CD8-positive, alpha-beta memory T cell (primary cell): ENCODE data around the gene CSTB. TPM values are rescaled to one million over a fixed set of nuclear protein-coding genes. Genes with fewer than 3 reads are reported as not detected.

Experiments used
- CTCF ChIA-PET: fragments of 350-600 bp; sonication (Branson Sonifier 250); formaldehyde crosslinking; loops from one replicate; lab custom pipeline; 2021; ENCODE audit warnings: antibody characterized with exemption; lab: Charles Lee
- POLR2A ChIA-PET: fragments of 350-600 bp; sonication (Branson Sonifier 250); formaldehyde crosslinking; loops from one replicate; lab custom pipeline; 2021; ENCODE audit warnings: antibody characterized with exemption; lab: Charles Lee
- DNase-seq, 5 donors: peaks; one replicate each; pipeline versions ENCODE4 v3.0.0 to v3.0.0-alpha.2; 2020 to 2022; ENCODE audit warnings: mixed read lengths in 1 of 5
- H3K27ac ChIP-seq: one replicate; pipeline ENCODE4 v1.7.0; 2013; ENCODE audit warnings: low read depth, mild to moderate bottlenecking, low read length, moderate library complexity
- H3K27me3 ChIP-seq: 2 replicates; pipeline ENCODE4 v1.7.0; 2013; ENCODE audit warnings: low read length, mild to moderate bottlenecking; ENCODE audit not compliant: insufficient read depth, poor library complexity, severe bottlenecking
- H3K36me3 ChIP-seq: 2 replicates; pipeline ENCODE4 v1.7.0; 2013; ENCODE audit warnings: mild to moderate bottlenecking, low read length, moderate library complexity; ENCODE audit not compliant: insufficient read depth
- H3K4me1 ChIP-seq: 2 replicates; pipeline ENCODE4 v1.7.0; 2013; ENCODE audit warnings: mild to moderate bottlenecking, low read length, moderate library complexity; ENCODE audit not compliant: insufficient read depth
- H3K4me3 ChIP-seq: 2 replicates; pipeline ENCODE4 v1.7.0; 2013; ENCODE audit warnings: mild to moderate bottlenecking, low read length
- H3K9me3 ChIP-seq: 2 replicates; pipeline ENCODE4 v1.7.0; 2013; ENCODE audit warnings: mild to moderate bottlenecking, low read length
- H3K27ac Mint-ChIP-seq, 8 donors: one replicate each; pipeline ENCODE4 v1.8.0; 2020 to 2021; ENCODE audit warnings: mixed read lengths in 8 of 8, mild to moderate bottlenecking in 6 of 8, inconsistent platforms in 3 of 8, moderate library complexity in 3 of 8
- H3K27me3 Mint-ChIP-seq, 2 donors: one replicate each; pipeline ENCODE4 v1.8.0; 2020 to 2021; ENCODE audit warnings: mixed read lengths in 2 of 2, mild to moderate bottlenecking in 1 of 2, moderate library complexity in 1 of 2
- H3K36me3 Mint-ChIP-seq, 3 donors: one replicate each; pipeline ENCODE4 v1.8.0; 2020 to 2021; ENCODE audit warnings: mixed read lengths in 3 of 3, inconsistent platforms in 1 of 3, mild to moderate bottlenecking in 1 of 3
- H3K4me1 Mint-ChIP-seq, 3 donors: one replicate each; pipeline ENCODE4 v1.8.0; 2020 to 2021; ENCODE audit warnings: mixed read lengths in 3 of 3, inconsistent platforms in 1 of 3, mild to moderate bottlenecking in 1 of 3
- H3K4me3 Mint-ChIP-seq, 7 donors: one replicate each; pipeline ENCODE4 v1.8.0; 2020 to 2021; ENCODE audit warnings: mixed read lengths in 7 of 7, mild to moderate bottlenecking in 6 of 7, moderate library complexity in 4 of 7, inconsistent platforms in 2 of 7
- H3K9me3 Mint-ChIP-seq, 5 donors: one replicate each; pipeline ENCODE4 v1.8.0; 2020 to 2022; ENCODE audit warnings: mixed read lengths in 5 of 5, mild to moderate bottlenecking in 3 of 5, moderate library complexity in 2 of 5, inconsistent platforms in 1 of 5
- polyA plus RNA-seq: library from polyadenylated mRNA; unstranded; fragments of 300-500 nt; fragmentation: Illumina TruSeq; gene quantifications from one replicate; pipeline ENCODE4 v1.2.3, GENCODE V29; 2021
- total RNA-seq, 2 experiments: library from RNA; stranded (reverse); gene quantifications; one replicate each; pipeline ENCODE4 v1.2.3, GENCODE V29; 2021

The CSTB gene
- total and polyA plus RNA-seq, 3 experiments from 2014 or later, result 48.0 to 79.1 (median 48.4) TPM

- Mint-ChIP-seq H3K4me3 (no peak overlapping the region), H3K9me3 (no peaks in the 10 kb centered on the region), H3K4me1 (no peaks in the 10 kb centered on the region), H3K27me3 (no peaks in the 10 kb centered on the region), H3K27ac (peak overlapping the region in 1 of 8 donors; percentile 81), H3K36me3 (peaks cover 0 to 85% (median 5%) of the 10 kb centered on the region in 3 donors)
- ChIA-PET POLR2A (no interaction called here), CTCF (interaction anchor here (1.3 kb wide), 1 partner anchor 139 kb away, joined by 4 read pairs; no protein-coding TSS in a partner anchor)
- H3K36me3 ChIP-seq, result peaks cover 32% of the 10 kb centered on the region
- H3K4me3 ChIP-seq, result no peak overlapping the region
- no peaks in the 10 kb centered on the region for H3K9me3 ChIP-seq
- no peaks in the 10 kb centered on the region for H3K27me3 ChIP-seq
- no peaks in the 10 kb centered on the region for H3K4me1 ChIP-seq
- DNase-seq, result no peak
- no peak overlapping the region for H3K27ac ChIP-seq
These were observed 24.5 kb upstream of the CSTB start for GRCh38 chr21:43800566-43800965.

- CTCF ChIA-PET, result interaction anchor here (1.3 kb wide), 1 partner anchor 140 kb away, joined by 4 read pairs; no protein-coding TSS in a partner anchor
- Mint-ChIP-seq H3K36me3 (peaks cover 0 to 89% (median 7%) of the 10 kb centered on the region in 3 donors), H3K27me3 (no peaks in the 10 kb centered on the region), H3K4me3 (no peak overlapping the region), H3K9me3 (no peaks in the 10 kb centered on the region), H3K27ac (peak overlapping the region in 2 of 8 donors; percentile 54 to 81), H3K4me1 (no peaks in the 10 kb centered on the region)
- Histone ChIP-seq H3K27me3 (no peaks in the 10 kb centered on the region), H3K4me1 (no peaks in the 10 kb centered on the region), H3K9me3 (no peaks in the 10 kb centered on the region), H3K27ac (no peak overlapping the region), H3K36me3 (peaks cover 32% of the 10 kb centered on the region), H3K4me3 (no peak overlapping the region)
- no peak for DNase-seq
- POLR2A ChIA-PET, result no interaction called here
These were observed 24.0 kb upstream of the CSTB start for GRCh38 chr21:43800124-43800523.

GRCh38 chr21:43799301-43799840 lies 23.3 kb upstream of the CSTB start:
- ChIA-PET CTCF (no interaction called here), POLR2A (no interaction called here)
- no peak overlapping the region for H3K4me3 Mint-ChIP-seq
- H3K4me1 ChIP-seq, result no peaks in the 10 kb centered on the region
- peaks cover 0 to 96% (median 9%) of the 10 kb centered on the region in 3 donors for H3K36me3 Mint-ChIP-seq
- DNase-seq, result no peak
- H3K27ac ChIP-seq, result no peak overlapping the region
- no peaks in the 10 kb centered on the region for H3K27me3 ChIP-seq
- no peak overlapping the region for H3K4me3 ChIP-seq
- no peaks in the 10 kb centered on the region for H3K27me3 Mint-ChIP-seq
- H3K27ac Mint-ChIP-seq, result no peak overlapping the region
- H3K4me1 Mint-ChIP-seq, result no peaks in the 10 kb centered on the region
- H3K9me3 ChIP-seq, result no peaks in the 10 kb centered on the region
- H3K9me3 Mint-ChIP-seq, result no peaks in the 10 kb centered on the region
- H3K36me3 ChIP-seq, result peaks cover 32% of the 10 kb centered on the region

GRCh38 chr21:43797925-43798715 lies 22.0 kb upstream of the CSTB start:
- H3K9me3 ChIP-seq, result no peaks in the 10 kb centered on the region
- no peak overlapping the region for H3K4me3 ChIP-seq
- no peaks in the 10 kb centered on the region for H3K4me1 ChIP-seq
- Mint-ChIP-seq H3K4me3 (no peak overlapping the region), H3K27ac (peak overlapping the region in 1 of 8 donors; percentile 87), H3K27me3 (no peaks in the 10 kb centered on the region), H3K9me3 (no peaks in the 10 kb centered on the region), H3K4me1 (peaks cover 0 to 2% (median 0%) of the 10 kb centered on the region in 3 donors), H3K36me3 (peaks cover 0 to 99% (median 11%) of the 10 kb centered on the region in 3 donors)
- no peaks in the 10 kb centered on the region for H3K27me3 ChIP-seq
- ChIA-PET CTCF (no interaction called here), POLR2A (no interaction called here)
- peaks cover 44% of the 10 kb centered on the region for H3K36me3 ChIP-seq
- no peak for DNase-seq
- H3K27ac ChIP-seq, result no peak overlapping the region

- H3K27me3 ChIP-seq, result no peaks in the 10 kb centered on the region
- CTCF ChIA-PET, result no interaction called here
These were observed 21.3 kb upstream of the CSTB start for GRCh38 chr21:43797415-43797814.

GRCh38 chr21:43794857-43795256 lies 18.7 kb upstream of the CSTB start:
- H3K4me1 ChIP-seq, result peaks cover 12% of the 10 kb centered on the region
- POLR2A ChIA-PET, result no interaction called here
- CTCF ChIA-PET, result no interaction called here
- H3K4me3 ChIP-seq, result no peak overlapping the region
- peaks cover 55% of the 10 kb centered on the region for H3K36me3 ChIP-seq
- peaks cover 21 to 24% (median 23%) of the 10 kb centered on the region in 3 donors for H3K4me1 Mint-ChIP-seq
- no peaks in the 10 kb centered on the region for H3K27me3 Mint-ChIP-seq
- peaks cover 0 to 89% (median 6%) of the 10 kb centered on the region in 3 donors for H3K36me3 Mint-ChIP-seq
- peak overlapping the region in 1 of 8 donors; percentile 27 for H3K27ac Mint-ChIP-seq
- no peak overlapping the region for H3K27ac ChIP-seq
- H3K4me3 Mint-ChIP-seq, result peak overlapping the region in 1 of 7 donors; percentile 25
- H3K9me3 ChIP-seq, result no peaks in the 10 kb centered on the region
- no peak for DNase-seq
- H3K9me3 Mint-ChIP-seq, result no peaks in the 10 kb centered on the region
- no peaks in the 10 kb centered on the region for H3K27me3 ChIP-seq

More at GRCh38 chr21:43797415-43797814, 21.3 kb upstream of the CSTB start:
- DNase-seq, result no peak
- no peak overlapping the region for H3K27ac ChIP-seq
- Mint-ChIP-seq H3K4me3 (no peak overlapping the region), H3K4me1 (peaks cover 2 to 3% (median 3%) of the 10 kb centered on the region in 3 donors), H3K36me3 (peaks cover 0 to 99% (median 11%) of the 10 kb centered on the region in 3 donors), H3K27ac (no peak overlapping the region), H3K9me3 (no peaks in the 10 kb centered on the region), H3K27me3 (no peaks in the 10 kb centered on the region)
- POLR2A ChIA-PET, result no interaction called here
- H3K36me3 ChIP-seq, result peaks cover 51% of the 10 kb centered on the region
- no peaks in the 10 kb centered on the region for H3K9me3 ChIP-seq
- H3K4me3 ChIP-seq, result no peak overlapping the region
- H3K4me1 ChIP-seq, result no peaks in the 10 kb centered on the region

GRCh38 chr21:43794311-43794710 lies 18.2 kb upstream of the CSTB start:
- Histone ChIP-seq H3K27ac (no peak overlapping the region), H3K36me3 (peaks cover 53% of the 10 kb centered on the region), H3K27me3 (no peaks in the 10 kb centered on the region), H3K4me1 (peaks cover 13% of the 10 kb centered on the region), H3K9me3 (no peaks in the 10 kb centered on the region), H3K4me3 (no peak overlapping the region)
- H3K27me3 Mint-ChIP-seq, result no peaks in the 10 kb centered on the region
- ChIA-PET POLR2A (no interaction called here), CTCF (no interaction called here)
- peaks cover 0 to 85% (median 6%) of the 10 kb centered on the region in 3 donors for H3K36me3 Mint-ChIP-seq
- no peak overlapping the region for H3K4me3 Mint-ChIP-seq
- DNase-seq, result no peak
- H3K9me3 Mint-ChIP-seq, result no peaks in the 10 kb centered on the region
- peaks cover 21 to 27% (median 24%) of the 10 kb centered on the region in 3 donors for H3K4me1 Mint-ChIP-seq
- no peak overlapping the region for H3K27ac Mint-ChIP-seq

GRCh38 chr21:43793243-43793642 lies 17.1 kb upstream of the CSTB start:
- no peak overlapping the region for H3K27ac ChIP-seq
- no peaks in the 10 kb centered on the region for H3K9me3 Mint-ChIP-seq
- H3K4me3 ChIP-seq, result no peak overlapping the region
- no peak overlapping the region for H3K4me3 Mint-ChIP-seq
- peaks cover 44% of the 10 kb centered on the region for H3K36me3 ChIP-seq
- H3K27me3 Mint-ChIP-seq, result peaks cover 0 to 2% of the 10 kb centered on the region in 2 donors
- H3K4me1 Mint-ChIP-seq, result peaks cover 21 to 30% (median 24%) of the 10 kb centered on the region in 3 donors
- H3K27ac Mint-ChIP-seq, result no peak overlapping the region
- ChIA-PET POLR2A (no interaction called here), CTCF (interaction anchor here (1.1 kb wide), 1 partner anchor 1099 kb away, joined by 3 read pairs; no protein-coding TSS in a partner anchor)
- no peak for DNase-seq
- H3K9me3 ChIP-seq, result no peaks in the 10 kb centered on the region
- H3K27me3 ChIP-seq, result no peaks in the 10 kb centered on the region
- peaks cover 0 to 77% (median 6%) of the 10 kb centered on the region in 3 donors for H3K36me3 Mint-ChIP-seq
- H3K4me1 ChIP-seq, result peaks cover 13% of the 10 kb centered on the region
